SK-MEL-5 (cell line): Measurements from ENCODE around the gene PARVG. TPM values are rescaled to one million over a fixed set of nuclear protein-coding genes. Genes with fewer than 3 reads are reported as not detected.

ENCODE experiments used
- DNase-seq: peaks from one replicate; pipeline ENCODE4 v3.0.0-alpha.2; 2016; ENCODE audit warnings: low read depth, low spot score
- in situ Hi-C: cut with HindIII; loops from 2 replicates; pipeline ENCODE4 v1.10.0; 2016; ENCODE audit warnings: low sequenced_read_pairs, high pct_unique_total_duplicates, low pct_unique_long_range_greater_than_20kb
- total RNA-seq: library from RNA; depleted of rRNA; stranded (reverse); fragments of >200 nt; shearing (Covaris generic); gene quantifications from 2 replicates; pipeline ENCODE4 v1.2.3, GENCODE V29; 2014; rRNA removed

The PARVG gene
- total RNA-seq, 1 experiment from 2014 or later: not detected

DNA sequence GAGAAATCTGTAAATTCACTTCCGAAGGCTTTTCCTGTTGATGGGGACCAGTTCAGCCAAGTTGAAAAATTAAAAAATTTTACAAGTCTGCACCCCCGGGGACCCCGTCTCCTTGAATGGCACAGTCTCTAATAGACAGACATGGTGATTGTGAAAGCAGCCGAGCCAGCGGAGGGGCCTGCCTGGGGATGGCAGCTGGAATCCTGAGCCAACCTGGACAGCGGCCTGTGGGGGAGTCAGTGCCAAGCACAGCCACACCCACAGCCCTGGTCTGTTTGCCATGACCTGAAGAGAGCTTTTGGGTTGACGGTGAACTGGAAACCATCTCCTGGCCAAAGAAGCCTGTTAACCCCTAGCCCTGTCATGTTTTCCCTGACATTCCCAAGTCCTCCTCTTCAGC lies 64.7 kb downstream of the PARVG start:
- no peak for DNase-seq
- in situ Hi-C loops: no loop called here

DNA sequence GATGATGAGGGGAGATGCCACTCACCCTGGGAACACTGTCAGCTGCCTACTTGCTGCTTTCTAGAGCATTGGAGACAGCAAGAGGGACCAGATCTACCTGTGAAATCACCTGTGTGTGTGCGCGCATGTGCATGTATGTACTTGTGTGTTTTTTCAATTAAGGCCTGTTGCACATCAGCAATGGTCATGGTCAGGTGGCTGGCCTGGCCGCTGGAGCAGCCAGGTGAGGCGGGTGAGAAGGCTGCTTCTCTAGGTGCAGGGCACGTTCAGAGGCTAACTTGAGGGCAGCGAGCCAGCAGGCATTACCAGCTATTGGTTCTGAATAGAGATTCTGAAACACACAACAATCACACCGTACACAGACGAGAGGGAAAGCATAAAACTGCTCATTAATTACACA lies 65.1 kb downstream of the PARVG start:
- in situ Hi-C loops: no loop called here
- DNase-seq: no peak

DNA sequence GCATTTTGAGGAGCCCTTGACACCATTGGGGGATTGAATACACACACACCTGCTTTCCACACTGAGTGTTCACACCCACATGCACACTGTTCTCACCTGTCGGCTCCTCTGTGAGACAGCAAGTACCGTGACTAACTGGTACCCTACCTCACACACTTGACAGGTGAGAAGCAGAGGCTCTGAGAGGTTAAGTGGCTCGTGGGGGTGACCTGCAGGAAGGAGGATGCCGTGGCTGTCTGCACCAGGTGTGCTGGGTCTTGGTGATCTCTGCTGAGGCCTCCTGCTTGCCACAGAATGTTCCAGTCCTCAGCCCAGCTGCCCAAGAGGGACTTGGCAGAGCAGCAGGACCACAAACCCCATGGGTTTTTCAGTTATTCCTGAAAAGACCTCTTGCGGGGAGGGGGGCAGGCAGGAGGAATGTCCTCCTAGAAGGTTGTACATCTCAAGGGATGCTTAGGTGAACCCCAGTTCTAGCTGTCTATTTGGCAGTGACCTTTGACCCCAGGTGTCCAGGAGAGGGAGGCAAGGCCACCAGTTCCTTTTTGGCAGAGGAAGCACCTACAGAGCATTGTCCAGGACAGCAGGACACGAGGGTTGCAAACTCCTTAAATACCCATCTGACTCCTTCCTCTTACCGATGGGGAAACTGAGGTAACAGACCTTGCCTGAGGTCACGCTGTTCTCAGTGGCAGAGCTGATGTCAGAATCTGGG lies 66.0 kb downstream of the PARVG start:
- no peak for DNase-seq
- in situ Hi-C loops: no loop called here

DNA sequence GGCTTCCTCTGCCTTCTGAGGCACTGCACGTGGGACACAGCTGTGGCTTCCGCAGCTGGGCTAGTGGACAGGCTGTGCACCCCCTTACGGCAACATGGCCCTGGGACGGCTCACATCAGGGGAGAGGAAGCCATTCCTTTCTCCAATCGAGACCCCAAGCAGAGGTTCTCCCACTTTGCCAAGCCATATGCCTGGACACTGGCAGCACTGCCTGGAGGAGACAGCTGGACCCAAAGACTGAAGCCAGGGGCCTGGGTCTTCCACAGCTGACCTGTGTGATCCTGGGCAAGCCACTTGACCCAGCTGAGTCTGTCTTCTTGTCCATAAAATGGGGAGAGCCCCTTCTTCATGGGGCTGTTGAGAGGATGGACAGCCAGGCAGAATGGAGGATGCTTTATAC lies 66.6 kb downstream of the PARVG start:
- in situ Hi-C loops: no loop called here
- no peak for DNase-seq

DNA sequence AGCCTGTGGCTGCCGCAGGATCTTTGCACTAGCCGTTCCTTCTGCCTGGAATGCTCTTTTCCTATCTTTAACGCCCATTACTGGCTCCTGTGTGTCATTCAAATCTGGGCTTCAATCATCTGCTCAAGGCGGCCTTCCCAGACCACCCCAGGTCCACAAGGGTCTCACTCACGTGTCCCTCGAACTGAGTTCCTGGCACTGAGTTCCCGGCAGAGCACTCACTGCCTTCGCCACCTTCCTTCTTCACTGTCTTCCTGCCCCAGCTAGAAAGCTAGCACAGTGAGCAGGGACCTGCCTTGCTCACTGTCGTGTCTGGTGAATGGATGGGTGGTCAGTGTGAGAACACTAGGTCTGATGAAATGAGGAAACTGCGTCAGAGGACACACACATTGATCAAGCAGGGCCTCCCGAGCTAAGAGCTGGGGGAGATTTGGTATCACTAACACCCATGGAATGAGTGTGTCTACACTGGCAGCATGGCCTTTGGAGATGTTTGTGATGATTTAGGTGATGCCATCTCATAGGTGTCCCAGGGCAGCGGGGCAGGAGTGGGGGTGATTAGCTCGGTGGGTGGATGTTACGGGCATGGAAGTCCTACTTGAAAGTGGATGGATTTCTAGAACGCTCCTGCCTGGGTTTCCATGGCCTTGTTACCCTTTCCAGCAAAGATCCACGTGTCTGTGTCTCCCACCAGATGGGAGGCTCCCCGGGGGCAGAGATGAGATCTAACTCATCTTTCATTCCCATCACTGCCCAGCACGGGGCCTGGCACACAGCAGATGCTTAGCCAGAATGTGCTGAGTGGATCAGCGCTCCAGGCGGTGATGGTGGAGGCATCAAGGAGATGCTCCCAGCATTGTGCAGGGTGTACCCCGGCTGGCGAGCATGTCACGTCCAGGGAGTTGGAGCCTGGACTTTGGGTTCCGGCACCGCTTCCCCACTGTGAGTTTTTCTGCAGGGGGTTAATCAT lies 67.5 kb downstream of the PARVG start:
- no peak for DNase-seq
- in situ Hi-C loops: no loop called here

DNA sequence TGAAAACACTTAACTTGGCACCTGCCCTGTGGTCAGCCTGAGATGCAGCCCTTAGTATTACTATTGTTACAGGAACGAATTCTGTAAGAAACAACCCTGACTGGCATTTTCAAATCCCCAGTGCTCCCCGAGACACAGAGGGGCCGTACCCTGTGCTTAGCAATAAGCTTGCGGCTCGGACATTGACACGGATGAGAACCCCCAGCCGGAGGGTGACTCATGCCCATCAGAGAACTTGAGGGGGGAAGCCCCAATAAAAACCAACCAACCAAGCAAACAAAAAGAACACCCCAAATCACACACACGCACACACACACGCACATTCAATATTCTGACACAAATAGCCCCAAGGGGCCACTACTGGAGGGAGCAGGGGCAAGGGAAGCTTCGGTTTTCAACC lies 68.2 kb downstream of the PARVG start:
- DNase-seq: no peak

DNA sequence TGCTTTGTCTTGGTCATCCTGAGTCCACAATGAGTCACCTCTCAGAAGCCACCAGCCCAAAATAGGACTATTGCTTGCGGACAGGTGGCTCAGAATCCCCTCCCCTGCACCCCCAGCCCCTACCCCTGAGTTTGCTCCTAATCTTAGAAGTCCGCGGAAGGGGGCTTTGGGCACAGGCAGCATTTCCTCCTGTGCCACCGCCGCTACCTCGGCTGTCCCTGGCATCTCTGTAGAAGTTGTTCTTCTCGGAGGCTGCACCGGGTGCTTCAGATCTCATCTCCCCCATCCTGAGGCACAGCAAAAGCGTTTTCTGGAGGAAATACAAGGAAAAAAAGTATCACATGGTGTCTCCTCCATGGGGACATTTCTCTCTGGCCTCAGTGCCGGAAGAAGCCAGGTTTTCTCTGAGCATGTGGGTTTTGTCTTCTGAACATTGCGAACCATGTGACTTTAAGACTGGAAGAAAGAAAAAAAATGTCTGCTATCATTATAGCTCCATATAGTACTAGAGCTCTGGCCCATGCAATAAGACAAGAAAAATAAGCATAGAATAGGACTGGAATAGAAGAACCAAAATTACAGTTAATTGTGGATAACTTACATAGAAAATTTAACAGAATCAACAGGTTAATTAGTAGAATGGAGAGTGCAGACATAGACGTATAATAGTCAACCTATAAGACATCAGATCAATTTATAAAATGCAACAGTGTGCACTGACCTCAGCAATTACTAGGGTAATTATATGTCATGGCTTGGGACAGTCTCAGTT lies 68.8 kb downstream of the PARVG start:
- DNase-seq: no peak
- in situ Hi-C loops: no loop called here

More for the DNA sequence above, 68.2 kb downstream of the PARVG start:
- in situ Hi-C loops: no loop called here

DNA sequence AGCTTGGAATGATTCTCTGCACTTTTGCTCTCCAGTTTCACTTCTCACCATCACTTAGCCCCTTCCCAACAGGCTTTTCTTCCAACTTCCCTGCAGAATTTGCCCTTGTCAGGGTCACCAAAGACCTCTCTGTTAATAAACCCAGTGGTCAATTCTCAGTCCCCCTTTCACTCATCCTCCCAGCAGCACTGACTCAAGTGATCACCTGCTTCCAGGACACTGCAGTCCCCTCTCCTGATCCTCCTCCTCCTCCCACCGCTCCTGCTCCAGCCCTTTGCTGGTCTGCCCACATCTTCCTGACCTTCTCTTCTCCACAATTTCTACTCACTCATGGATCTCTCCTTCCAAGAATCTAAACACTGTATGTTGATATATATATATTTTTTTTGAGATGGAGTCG lies 74.1 kb downstream of the PARVG start:
- in situ Hi-C loops: no loop called here
- DNase-seq: no peak

DNA sequence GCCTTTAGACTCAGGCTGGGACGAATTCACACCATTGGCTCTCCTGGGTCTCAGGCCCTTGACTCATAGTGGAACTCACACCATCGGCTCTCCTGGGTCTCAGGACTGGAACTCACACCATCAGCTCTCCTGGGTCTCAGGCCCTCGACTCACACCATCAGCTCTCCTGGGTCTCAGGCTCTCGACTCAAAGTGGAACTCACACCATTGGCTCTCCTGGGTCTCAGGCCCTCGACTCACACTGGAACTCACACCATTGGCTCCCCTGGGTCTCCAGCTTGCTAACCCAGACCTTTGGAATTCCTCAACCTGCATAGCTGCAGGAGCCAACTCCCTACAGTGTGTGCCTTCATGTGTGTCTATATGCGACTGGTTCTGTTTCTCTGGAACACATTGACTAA lies 75.4 kb downstream of the PARVG start:
- in situ Hi-C loops: no loop called here
- no peak for DNase-seq

DNA sequence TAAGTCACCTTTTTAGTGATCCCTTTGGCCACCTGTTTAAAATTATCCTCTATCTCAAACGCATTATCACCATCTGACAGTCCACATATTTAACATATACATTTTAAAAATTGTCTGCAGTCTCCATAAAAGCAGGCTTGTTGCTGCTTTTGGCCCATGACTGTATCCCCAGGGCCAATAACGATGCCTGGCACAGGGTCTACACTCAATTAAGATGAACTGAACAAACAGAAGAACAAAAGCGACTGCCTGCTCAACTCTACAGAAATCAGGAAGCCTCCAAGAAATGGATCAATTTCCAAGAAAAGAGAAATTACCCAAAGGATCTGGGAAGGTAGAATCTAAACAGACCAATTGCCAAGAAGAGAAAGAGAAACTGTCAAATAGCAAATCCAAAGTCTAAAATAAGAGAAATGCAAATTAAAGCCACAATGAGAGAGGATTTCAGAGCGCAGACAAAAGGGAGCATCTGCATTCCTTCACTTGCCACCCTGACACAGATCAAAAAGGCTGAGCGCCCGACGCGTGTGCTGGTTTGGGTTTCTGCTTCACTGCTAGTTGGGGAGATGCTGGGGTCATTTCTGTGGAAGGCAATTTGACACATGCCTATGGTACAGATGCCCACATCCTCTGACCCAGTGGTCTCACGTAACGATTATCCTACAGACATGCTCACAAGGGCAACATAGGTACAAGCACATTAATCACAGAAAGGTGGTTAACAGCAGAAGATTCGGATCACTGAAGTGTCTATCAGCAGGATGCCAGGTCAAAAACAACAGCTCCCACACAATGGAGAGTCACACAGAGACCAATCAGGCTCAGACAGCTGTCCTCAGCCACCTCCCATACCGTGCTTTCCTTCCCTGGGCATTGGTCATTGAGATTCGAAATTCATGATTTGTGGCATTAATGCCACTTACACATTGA lies 76.1 kb downstream of the PARVG start:
- no peak for DNase-seq
- in situ Hi-C loops: no loop called here

Other genes starting within 250 kb of the PARVG start
- gene SAMM50, start 225.5 kb upstream of the PARVG start, total RNA-seq: 94.8 and 103 TPM in 2 replicates
- gene PARVB, start 156.6 kb upstream of the PARVG start, total RNA-seq: 164 and 178 TPM in 2 replicates
- gene SHISAL1, start 132.0 kb downstream of the PARVG start, total RNA-seq: 0.58 and 0.67 TPM in 2 replicates